Effector memory CD8-positive, alpha-beta T cell (primary cell): ENCODE results near the gene C19orf38.
"Not testable (repeated sequence)": the region's sequence is repeated elsewhere in the genome, so short reads cannot be mapped to it uniquely, and the experiment has no call there.

ENCODE experiments used
- ATAC-seq: fragments of 150-1000 bp; cut with Tn5 transposase; replicated peaks from 2 replicates; pipeline ENCODE4 v1.10.0; 2021; ENCODE audit warnings: mild to moderate bottlenecking, moderate library complexity
- DNase-seq, 3 experiments: peaks; one replicate each; pipeline ENCODE4 v3.0.0; 2021
- H3K27ac Mint-ChIP-seq, 2 donors: one replicate each; pipeline ENCODE4 v1.8.0; 2022; ENCODE audit warnings: mild to moderate bottlenecking in 2 of 2, mixed read lengths in 2 of 2, moderate library complexity in 2 of 2
- H3K27me3 Mint-ChIP-seq, 2 donors: one replicate each; pipeline ENCODE4 v1.8.0; 2022; ENCODE audit warnings: mixed read lengths in 2 of 2
- H3K36me3 Mint-ChIP-seq: one replicate; pipeline ENCODE4 v1.8.0; 2022; ENCODE audit warnings: mild to moderate bottlenecking, moderate library complexity, mixed read lengths; ENCODE audit not compliant: insufficient read depth
- H3K4me1 Mint-ChIP-seq, 2 donors: one replicate each; pipeline ENCODE4 v1.8.0; 2022; ENCODE audit warnings: low read depth in 2 of 2, mixed read lengths in 2 of 2
- H3K4me3 Mint-ChIP-seq, 2 donors: one replicate each; pipeline ENCODE4 v1.8.0; 2022; ENCODE audit warnings: mild to moderate bottlenecking in 2 of 2, mixed read lengths in 2 of 2, moderate library complexity in 2 of 2
- H3K9me3 Mint-ChIP-seq, 2 donors: one replicate each; pipeline ENCODE4 v1.8.0; 2022; ENCODE audit warnings: mixed read lengths in 2 of 2

The C19orf38 gene

DNA sequence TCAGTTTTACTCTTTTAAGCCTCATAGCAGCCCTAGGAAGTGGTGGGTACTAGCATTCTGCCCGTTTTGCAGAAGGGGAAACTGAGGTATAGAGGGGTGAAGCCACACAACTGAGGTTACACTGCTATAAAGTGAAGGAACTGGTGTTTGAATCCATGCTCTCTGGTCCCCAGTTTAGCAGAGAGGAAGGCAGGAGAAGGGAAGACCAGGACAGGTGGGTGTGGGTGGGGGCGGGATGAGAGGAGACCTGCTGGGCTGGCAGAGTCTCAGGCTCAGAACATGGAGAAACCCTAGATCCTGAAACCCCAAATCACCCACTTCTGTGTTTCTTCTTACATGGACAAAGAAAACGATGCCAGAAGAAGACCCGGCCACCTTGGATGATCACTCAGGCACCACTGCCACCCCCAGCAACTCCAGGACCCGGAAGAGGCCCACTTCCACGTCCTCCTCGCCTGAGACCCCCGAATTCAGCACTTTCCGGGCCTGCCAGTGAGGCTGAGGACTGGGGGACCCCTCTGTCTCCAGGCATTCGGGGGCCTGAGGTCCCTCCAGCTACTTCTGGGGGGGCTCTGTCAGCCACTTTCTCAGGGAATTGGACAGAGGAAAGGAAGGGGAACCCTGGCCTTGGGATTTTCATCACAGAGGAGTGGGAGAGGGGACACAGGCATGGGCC, 20.8 kb downstream of the C19orf38 start:
- Mint-ChIP-seq H3K27ac (no peak overlapping the region), H3K9me3 (no peaks in the 10 kb centered on the region), H3K27me3 (no peaks in the 10 kb centered on the region), H3K4me3 (no peak overlapping the region), H3K4me1 (peaks cover 22 to 23% of the 10 kb centered on the region in 2 donors), H3K36me3 (peaks cover 8% of the 10 kb centered on the region)
- no peak for DNase-seq
- no peak for ATAC-seq

DNA sequence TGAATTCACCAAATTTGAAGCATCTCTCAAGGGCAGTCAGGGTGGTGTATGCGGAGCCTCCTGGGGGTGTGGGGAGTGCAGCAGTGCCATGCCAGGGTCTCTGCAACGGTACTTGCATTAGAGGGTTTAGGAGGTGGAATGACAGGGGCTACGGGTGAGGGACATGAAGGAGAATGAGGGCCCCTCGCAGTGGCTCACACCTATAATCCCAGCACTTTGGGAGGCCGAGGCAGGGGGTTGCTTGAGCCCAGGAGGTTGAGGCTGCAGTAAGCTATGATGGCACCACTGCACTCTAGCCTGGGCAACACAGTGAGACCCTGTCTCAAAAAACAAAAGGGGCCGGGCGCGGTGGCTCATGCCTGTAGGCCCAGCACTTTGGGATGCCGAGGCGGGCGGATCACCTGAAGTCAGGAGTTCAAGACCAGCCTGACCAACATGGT, 21.7 kb downstream of the C19orf38 start:
- Mint-ChIP-seq H3K36me3 (peaks cover 11% of the 10 kb centered on the region), H3K27ac (peak overlapping the region in 1 of 2 donors; percentile 58), H3K4me3 (peak overlapping the region; percentile 76 to 89), H3K4me1 (peaks cover 15 to 16% of the 10 kb centered on the region in 2 donors)
- not testable (repeated sequence) for H3K27me3 Mint-ChIP-seq, H3K9me3 Mint-ChIP-seq, ATAC-seq, DNase-seq

DNA sequence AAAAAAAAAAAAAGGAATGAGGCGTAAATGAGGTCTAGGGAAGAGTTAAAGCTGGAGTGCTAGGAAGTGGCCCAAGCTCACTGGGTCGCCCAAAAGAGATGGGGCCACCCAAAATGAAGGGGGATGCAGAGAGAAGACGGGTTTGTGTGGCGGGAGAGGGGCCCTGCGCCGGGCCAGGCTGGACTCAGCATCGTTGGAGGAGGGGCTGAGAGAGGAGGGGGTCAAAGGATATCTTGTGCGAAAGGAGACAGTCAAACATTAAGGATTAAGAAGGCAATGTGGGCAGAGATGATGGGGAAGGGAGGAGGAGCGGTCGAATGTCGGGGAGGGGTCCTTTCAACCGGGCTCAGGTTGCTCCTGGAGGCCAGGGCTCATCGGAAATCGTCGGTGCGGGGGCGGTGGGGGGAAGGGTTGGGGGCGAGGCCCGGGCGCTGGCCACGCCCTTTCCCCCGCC, 22.3 kb downstream of the C19orf38 start:
- H3K27ac Mint-ChIP-seq: peak overlapping the region; percentile 49 to 58
- H3K36me3 Mint-ChIP-seq: peaks cover 11% of the 10 kb centered on the region
- H3K27me3 Mint-ChIP-seq: no peaks in the 10 kb centered on the region
- no peaks in the 10 kb centered on the region for H3K9me3 Mint-ChIP-seq
- DNase-seq (no peak), ATAC-seq (no peak)
- H3K4me1 Mint-ChIP-seq: peaks cover 15 to 16% of the 10 kb centered on the region in 2 donors
- H3K4me3 Mint-ChIP-seq: peak overlapping the region; percentile 76 to 89

DNA sequence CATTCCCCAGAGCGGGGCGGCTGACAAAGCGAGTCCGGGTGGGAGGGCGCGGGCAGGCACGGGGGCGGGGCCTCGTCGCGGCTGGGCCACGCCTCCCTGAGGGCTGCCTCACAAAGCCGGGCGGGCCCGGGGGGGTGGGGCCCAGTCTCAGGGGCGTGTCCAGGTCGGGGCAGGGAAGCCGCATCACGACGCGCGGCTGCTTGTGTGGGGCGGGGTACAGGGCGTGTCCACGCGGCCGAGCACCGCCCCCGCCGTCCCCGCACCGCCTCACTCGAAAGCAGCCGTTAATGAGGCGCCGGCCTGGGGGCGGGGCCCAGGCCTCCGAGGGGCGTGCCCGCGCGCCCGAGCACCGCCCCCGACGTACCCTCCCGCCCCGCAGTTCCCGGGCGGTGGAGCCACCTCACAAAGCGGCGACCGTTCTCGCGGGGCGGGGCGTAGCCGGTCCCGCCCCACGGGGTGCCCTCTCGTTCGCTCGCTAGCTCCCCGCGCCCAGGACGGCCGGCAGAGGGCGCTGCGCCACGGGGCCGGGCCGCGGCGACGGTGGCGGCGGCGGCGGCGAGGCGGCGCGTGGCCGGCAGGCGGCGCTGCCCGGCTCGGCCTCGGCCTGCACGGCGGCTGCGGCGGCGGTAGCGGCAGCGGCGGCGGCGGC, 22.9 kb downstream of the C19orf38 start, which contains the start of gene CARM1:
Gene CARM1 (plus strand): TSS at position 599 of the 649 bp plus-strand sequence. CDS start 150 bp downstream, outside the sequence.
- Mint-ChIP-seq H3K4me3 (peak within 1 kb of the TSS; percentile 87 to 89), H3K9me3 (no peaks in the 10 kb centered on the region), H3K27ac (peak within 1 kb of the TSS; percentile 70 to 90), H3K36me3 (peaks cover 11% of the 10 kb centered on the region), H3K27me3 (no peaks in the 10 kb centered on the region), H3K4me1 (peaks cover 15 to 16% of the 10 kb centered on the region in 2 donors)
- DNase-seq (peak; percentile 98), ATAC-seq (peak; percentile 84)

DNA sequence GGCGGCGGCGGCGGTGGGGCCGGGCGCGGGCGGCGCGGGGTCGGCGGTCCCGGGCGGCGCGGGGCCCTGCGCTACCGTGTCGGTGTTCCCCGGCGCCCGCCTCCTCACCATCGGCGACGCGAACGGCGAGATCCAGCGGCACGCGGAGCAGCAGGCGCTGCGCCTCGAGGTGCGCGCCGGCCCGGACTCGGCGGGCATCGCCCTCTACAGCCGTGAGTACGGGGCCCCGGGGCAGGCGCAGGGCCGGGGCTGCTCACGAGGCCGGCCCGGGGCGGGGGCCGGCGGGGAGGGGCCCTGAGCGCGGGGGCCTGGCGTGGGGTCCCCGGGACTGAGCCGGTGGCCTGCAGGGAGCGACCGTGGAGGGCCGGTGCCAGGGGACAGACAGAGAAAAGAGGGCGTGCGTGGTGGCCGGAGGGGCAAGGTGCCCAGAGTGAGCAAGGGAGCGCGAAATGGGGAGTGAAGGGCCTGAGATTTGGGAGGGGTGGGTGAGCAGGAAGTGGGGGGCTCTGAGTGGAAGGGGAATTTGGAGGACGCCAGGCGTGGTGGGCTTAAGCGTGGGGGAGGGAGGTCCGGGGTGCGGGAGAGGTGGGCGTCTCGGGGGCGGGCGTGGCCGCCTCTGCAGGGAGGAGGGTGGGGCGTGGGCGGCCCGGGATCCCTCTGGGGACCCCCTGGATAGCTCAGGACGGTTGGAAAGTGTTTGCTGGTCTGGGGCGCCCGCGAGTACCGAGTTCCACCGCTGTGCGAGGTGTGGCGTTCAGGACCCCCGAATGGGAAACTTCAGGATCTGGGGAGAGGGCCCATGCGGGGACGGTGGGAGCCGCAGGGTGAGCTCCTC, 23.7 kb downstream of the C19orf38 start:
- Mint-ChIP-seq H3K36me3 (peaks cover 9% of the 10 kb centered on the region), H3K4me3 (peak overlapping the region; percentile 75 to 87), H3K4me1 (peaks cover 16 to 17% of the 10 kb centered on the region in 2 donors), H3K27me3 (no peaks in the 10 kb centered on the region), H3K27ac (peak overlapping the region; percentile 70 to 90), H3K9me3 (no peaks in the 10 kb centered on the region)
- ATAC-seq (no peak), DNase-seq (peak; percentile 5 to 31 (median 20))

DNA sequence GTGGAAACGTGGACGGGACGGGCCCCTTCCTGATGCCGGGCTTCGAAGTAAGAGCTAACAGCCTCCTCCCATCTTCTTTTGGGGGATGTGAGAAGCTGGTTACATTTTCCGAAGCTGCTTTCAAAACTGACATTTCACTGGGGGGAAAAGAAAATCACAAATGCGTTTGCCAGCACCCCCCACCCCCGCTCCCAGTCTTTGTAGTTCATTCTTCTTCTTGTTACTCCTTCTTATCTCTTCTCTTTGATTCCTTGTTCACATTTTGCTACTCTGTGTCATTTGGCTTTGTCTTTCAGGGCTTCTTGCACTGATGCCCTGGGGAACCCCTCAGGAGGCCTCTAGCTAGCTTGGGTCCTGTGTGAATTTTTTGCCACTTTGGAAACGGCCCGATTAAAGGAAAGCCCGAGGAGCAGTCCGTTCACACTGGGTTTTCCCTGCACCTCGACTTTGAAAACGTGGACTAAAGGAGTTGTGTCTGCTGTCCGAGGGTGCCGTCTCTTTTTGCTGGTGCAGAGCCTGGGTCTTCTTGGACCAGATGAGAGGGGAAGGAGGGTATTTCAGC, 24.4 kb downstream of the C19orf38 start:
- peak overlapping the region; percentile 75 to 87 for H3K4me3 Mint-ChIP-seq
- H3K36me3 Mint-ChIP-seq: peaks cover 8% of the 10 kb centered on the region
- no peaks in the 10 kb centered on the region for H3K9me3 Mint-ChIP-seq
- H3K27ac Mint-ChIP-seq: peak overlapping the region; percentile 70 to 90
- no peak for DNase-seq
- peaks cover 16 to 18% of the 10 kb centered on the region in 2 donors for H3K4me1 Mint-ChIP-seq
- no peaks in the 10 kb centered on the region for H3K27me3 Mint-ChIP-seq
- no peak for ATAC-seq

DNA sequence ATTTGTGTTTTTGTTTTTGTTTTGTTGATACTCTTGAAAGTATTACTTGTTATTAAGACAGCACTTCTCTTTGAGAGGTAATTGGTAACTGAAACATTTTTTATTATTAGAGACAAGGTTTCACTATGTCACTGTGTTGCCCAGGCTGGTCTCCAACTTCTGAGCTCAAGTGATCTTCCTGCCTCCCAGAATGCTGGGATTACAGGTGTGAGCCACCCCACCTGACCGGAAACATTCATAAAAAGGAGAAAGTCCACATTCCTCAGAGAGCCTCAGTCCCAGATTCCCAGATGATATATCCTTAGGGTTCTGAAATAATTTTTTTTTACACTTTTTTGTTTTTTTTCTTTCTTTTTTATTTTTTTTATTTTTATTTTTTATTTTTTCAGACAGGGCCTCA, 25.8 kb downstream of the C19orf38 start:
- peaks cover 9% of the 10 kb centered on the region for H3K36me3 Mint-ChIP-seq
- H3K27ac Mint-ChIP-seq: no peak overlapping the region
- peak overlapping the region; percentile 49 to 62 for H3K4me3 Mint-ChIP-seq
- ATAC-seq: no peak
- peaks cover 22 to 26% of the 10 kb centered on the region in 2 donors for H3K4me1 Mint-ChIP-seq
- DNase-seq: no peak
- H3K9me3 Mint-ChIP-seq: no peaks in the 10 kb centered on the region
- H3K27me3 Mint-ChIP-seq: no peaks in the 10 kb centered on the region

DNA sequence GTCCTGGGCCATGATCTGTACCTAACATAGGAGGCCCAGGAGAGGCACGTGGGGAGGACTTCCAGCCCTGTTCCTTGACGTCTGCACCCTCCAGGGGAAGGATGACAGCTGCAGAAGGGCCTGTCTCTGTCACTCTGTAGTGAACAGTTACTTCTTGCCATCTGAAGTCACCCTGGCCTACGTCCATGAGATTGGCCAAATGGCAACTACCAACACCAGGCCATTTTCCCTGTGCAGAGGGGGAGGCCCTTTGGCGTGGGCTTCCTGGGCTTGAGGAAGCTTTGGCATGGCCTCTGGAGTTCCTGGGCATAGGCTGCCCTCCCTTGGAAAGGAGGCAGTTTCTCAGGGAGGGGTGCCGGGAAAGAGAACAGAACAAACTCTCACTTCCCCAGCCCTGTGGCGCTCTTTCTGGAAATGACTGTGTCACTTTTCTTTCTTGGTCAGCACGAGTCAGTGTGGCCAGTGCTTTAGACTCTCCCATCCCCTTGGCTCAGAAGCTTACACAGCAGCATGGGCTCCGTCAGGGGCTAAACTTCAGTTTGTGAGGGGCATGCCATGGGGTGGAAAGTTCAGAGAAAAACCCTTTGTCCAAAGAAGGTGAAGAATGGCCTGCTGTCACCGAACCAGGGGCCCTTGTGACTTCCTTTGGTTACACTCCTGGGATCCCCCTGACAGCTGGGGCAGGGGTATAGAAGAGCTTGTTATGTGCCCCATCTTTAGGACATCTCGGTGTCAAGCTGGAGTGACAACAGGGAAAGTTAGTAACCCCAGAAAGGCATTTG, 28.4 kb downstream of the C19orf38 start:
- ATAC-seq: no peak
- peaks cover 22 to 25% of the 10 kb centered on the region in 2 donors for H3K4me1 Mint-ChIP-seq
- no peak for DNase-seq
- H3K27me3 Mint-ChIP-seq: no peaks in the 10 kb centered on the region
- H3K9me3 Mint-ChIP-seq: no peaks in the 10 kb centered on the region
- peaks cover 6% of the 10 kb centered on the region for H3K36me3 Mint-ChIP-seq
- H3K27ac Mint-ChIP-seq: no peak overlapping the region
- H3K4me3 Mint-ChIP-seq: peak overlapping the region in 1 of 2 donors; percentile 22

DNA sequence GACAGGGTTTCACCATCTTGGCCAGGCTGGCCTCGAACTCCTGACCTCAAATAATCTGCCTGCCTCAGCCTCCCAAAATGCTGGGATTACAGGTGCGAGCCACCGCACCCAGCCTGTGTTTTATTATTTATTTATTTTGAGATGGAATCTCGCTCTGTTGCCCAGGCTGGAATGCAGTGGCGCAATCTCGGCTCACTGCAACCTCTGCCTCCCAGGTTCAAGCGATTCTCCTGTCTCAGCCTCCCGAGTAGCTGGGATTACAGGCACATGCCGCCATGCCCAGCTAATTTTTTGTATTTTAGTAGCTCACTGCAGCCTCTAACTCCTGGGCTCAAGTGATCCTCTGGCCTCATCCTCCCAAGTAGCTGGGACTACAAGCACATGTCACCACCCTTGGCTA, 29.4 kb downstream of the C19orf38 start:
- not testable (repeated sequence) for H3K9me3 Mint-ChIP-seq, H3K27me3 Mint-ChIP-seq, H3K36me3 Mint-ChIP-seq, DNase-seq, ATAC-seq, H3K4me3 Mint-ChIP-seq
- peak overlapping the region; percentile 31 to 41 for H3K27ac Mint-ChIP-seq
- peaks cover 19 to 22% of the 10 kb centered on the region in 2 donors for H3K4me1 Mint-ChIP-seq

DNA sequence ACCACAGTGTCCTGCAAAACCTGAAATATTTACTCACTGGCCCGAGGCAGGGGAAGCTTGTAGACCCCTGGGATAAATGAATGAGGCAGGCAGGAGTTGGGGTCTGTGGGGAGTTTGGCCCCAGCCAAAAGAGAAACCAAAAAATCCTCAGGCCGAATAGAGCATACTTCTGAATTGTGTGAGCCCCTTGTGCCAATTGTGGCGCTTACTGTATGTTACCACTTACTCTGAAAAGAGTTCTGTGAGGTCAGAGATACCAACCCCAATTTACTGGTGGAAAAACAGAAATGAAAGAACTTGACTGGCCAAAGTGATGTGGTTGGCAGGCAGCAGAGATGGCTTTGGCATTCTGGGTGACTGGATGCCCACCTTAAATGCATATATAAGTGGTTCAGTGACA, 30.0 kb downstream of the C19orf38 start:
- peaks cover 16 to 19% of the 10 kb centered on the region in 2 donors for H3K4me1 Mint-ChIP-seq
- ATAC-seq: peak; percentile 19
- H3K36me3 Mint-ChIP-seq: peaks cover 6% of the 10 kb centered on the region
- peak overlapping the region in 1 of 2 donors; percentile 41 for H3K27ac Mint-ChIP-seq
- DNase-seq: no peak
- H3K9me3 Mint-ChIP-seq: no peaks in the 10 kb centered on the region
- H3K27me3 Mint-ChIP-seq: no peaks in the 10 kb centered on the region
- H3K4me3 Mint-ChIP-seq: peak overlapping the region in 1 of 2 donors; percentile 14

DNA sequence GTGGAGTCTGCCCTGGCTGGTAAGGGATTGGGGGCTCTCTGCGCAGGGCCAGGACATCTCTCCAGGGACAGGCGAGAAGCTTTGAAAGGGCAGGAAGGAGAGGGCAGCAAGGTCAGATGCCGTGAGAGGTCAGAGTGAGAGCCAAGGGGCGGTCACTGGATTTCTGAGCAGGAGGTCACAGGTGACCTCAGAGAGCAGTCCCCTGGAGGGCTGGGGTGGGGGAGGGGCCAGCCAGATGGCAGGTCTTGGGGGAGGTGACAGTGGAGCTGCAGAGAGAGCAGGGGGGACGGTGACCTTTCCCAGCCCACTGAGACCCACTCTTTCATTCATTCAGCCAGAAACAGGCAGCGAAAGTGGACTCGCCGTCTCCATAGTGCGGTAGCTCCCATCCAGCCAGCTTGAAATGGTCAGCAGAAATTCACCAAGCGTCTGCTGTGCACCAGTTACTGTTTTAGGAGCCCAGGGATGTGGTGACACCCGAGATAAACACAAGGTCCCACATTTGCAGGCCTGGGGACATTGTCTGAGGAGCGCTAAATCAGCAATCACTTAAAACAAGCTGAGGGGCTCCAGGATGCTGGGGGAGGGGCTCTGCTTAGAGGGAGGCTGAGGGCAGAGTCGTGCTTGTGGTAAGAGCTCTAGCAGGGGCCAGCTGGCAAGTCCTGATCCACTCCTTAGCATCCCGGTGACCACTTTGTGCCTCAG, 33.3 kb downstream of the C19orf38 start:
- Mint-ChIP-seq H3K27ac (no peak overlapping the region), H3K9me3 (no peaks in the 10 kb centered on the region), H3K4me3 (no peak overlapping the region), H3K36me3 (peaks cover 6% of the 10 kb centered on the region), H3K4me1 (peaks cover 16 to 19% of the 10 kb centered on the region in 2 donors), H3K27me3 (no peaks in the 10 kb centered on the region)
- ATAC-seq: no peak
- DNase-seq: no peak

DNA sequence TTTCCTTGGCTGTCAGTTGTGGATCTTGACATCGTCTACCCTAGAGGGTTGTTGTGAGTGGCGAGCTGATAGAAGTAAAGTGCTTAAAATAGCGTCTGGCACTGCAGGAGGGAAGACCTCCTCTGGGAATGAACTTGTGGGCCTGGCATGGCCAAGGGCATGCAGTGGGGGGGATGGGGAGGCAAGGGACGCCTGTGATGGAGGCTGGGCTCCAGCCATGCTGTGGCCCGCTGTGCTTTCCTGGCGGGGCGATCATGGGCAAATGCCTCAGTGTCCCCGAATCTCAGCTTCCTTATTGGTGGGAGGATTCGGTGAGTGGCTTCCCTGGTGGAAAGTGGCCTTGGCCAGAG, 33.9 kb downstream of the C19orf38 start:
- ATAC-seq (no peak), DNase-seq (no peak)
- H3K4me1 Mint-ChIP-seq: peaks cover 16% of the 10 kb centered on the region in 2 donors
- H3K27ac Mint-ChIP-seq: no peak overlapping the region
- H3K36me3 Mint-ChIP-seq: peaks cover 6% of the 10 kb centered on the region
- H3K27me3 Mint-ChIP-seq: no peaks in the 10 kb centered on the region
- no peaks in the 10 kb centered on the region for H3K9me3 Mint-ChIP-seq
- no peak overlapping the region for H3K4me3 Mint-ChIP-seq
